ENCODE measurements around the gene HOXD9.

- no peak for TF ChIP-seq CTCF (IDR thresholded peaks at IDR 0.05)
- no peak for TF ChIP-seq POLR2A (IDR thresholded peaks at IDR 0.05)
Measured at GRCh38 chr2:176132205-176133171, 10.0 kb downstream of the HOXD9 start.

All from transverse colon (tissue), 3 donors.